T follicular helper cell (primary cell): Measurements from ENCODE around the gene UTY.
"Not testable (repeated sequence)": the region's sequence is repeated elsewhere in the genome, so short reads cannot be mapped to it uniquely, and the experiment has no call there.

Experiments
- DNase-seq: peaks from one replicate; pipeline ENCODE4 v3.0.0-alpha.2; 2020; ENCODE audit warnings: low read depth

The UTY gene

DNA sequence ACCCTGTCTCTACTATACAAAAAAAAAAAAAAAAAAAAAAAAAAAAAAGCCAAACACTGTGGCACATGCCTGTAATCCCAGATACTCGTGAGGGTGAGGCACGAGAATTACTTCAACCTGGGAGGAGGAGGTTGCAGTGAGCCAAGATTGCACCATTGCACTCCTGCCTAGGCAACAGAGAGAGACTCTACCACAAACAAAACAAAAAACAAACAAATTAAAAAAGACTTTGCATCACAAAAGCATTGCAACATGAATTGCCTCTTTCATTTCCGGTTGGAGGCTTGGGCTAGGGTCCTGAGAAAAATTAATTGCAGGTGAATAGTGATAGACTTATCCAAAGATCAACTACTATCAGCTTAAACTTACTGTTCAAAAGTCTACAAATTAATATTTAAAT lies 180.4 kb downstream of the UTY start:
- no peak for DNase-seq

DNA sequence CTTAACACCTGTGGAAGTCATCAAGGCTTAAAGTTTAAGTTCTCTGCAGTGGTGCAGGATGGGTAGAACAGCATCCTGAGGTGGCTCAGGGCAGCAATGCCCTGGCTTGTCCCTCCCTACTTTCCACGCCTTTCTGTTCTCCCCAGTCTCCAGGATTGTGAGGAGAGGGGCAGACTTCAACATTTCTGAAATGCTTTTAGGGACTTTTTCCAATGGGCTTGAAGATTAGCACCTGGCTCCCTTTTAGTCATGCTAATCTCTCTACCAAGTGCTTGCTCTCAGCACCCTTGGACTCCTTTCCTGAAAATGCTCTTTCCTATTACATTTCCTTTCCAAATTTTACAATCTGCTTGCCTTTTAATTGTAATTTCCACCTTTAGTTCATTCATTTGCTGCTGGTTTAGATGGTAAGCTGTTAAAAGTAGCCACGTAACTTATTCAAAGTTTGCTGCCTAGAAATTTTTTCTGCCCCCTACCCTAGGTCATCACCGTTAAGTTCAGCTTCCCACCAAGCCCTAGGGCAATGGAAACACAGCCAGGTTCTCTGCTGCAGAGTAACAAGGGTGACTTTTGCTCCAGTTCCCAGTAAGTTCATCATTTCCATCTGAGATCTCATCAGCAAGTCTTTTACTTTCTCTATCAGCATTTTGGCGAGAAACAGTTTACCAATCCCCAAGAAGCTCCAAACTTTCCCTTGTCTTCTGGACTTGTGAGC lies 183.5 kb downstream of the UTY start:
- no peak for DNase-seq

GRCh38 chrY:13295026-13295425 lies 184.8 kb downstream of the UTY start:
- no peak for DNase-seq

DNA sequence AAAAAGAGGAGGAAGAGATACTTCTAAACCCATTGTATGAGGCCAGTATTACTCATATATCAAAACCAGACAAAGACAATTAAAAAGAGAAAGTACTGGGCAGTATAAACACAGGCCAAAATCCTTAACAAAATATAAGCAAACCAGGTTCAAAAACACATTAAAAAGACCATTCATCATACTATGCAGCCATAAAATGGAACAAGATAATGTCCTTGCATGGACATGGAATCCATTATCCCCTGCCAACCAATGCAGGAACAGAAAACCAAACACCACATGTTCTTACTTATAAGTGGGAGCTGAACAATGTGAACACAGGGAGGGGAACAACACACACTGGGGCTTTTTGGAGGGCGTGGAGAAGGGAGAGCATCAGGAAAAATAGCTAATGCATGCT lies 188.6 kb downstream of the UTY start:
- DNase-seq: no peak

- not testable (repeated sequence) for DNase-seq
Measured at GRCh38 chrY:13282151-13283054, 197.4 kb downstream of the UTY start.

- no peak for DNase-seq
Measured at GRCh38 chrY:13279561-13279960, 200.3 kb downstream of the UTY start.

DNA sequence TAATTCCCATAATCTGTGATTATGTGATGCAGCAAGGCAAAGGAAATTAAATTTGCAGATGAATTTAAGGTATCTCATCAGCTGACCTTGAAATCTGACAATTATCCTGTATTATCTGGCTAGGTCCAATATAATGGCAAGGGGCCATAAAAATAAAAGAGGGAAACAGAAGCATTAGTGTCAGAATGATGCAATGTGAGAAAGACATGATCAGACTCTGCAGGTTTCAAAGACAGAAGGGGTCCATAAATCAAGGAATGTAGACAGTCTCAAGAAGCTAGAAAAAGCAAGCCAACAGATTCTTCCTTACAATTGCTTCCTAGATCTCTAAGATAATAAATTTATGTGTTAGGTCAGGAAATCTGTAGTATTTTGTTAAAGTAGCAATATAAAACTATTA lies 208.1 kb downstream of the UTY start:
- DNase-seq: no peak

GRCh38 chrY:13253941-13254440 lies 225.8 kb downstream of the UTY start:
- not testable (repeated sequence) for DNase-seq

GRCh38 chrY:13250421-13250820 lies 229.4 kb downstream of the UTY start:
- DNase-seq: no peak

DNA sequence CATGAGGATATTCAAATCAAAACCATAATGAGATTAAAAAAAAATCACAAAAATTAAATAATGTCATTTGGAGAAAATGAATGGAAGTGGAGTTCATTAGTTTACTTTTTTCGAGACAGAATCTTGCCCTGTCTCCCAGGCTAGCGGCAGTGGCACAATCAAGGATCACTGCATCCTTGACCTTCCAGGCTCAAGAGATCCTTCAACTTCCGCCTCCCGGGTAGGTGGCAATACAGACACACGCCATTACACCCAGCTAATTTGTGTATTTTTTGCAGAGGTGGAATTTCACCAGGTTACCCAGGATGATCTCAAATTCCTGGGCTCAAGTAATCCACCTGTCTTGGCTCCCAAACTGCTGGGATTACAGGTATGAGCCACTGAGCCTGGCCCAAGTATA lies 236.1 kb downstream of the UTY start:
- no peak for DNase-seq

DNA sequence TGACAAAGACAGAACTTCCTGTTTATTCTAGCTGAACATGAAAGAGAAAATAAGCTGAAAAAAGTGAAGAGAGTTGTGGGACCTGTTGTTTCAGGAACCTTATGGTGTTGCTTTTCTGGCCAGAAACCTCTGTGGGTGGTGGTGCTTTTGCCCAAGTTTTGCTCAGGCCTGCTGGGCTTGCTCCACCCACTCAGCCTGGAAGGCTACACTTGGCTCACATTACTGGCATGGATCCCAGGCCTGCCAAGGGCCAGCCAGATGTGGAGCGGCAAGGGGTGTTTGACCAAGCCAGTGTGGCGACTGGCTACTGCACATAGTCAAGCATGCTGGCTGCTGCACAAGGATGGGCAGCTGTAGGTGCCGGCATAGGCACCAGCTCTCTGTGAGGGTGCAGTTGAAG lies 245.9 kb downstream of the UTY start:
- DNase-seq: no peak

- no peak for DNase-seq
Measured at GRCh38 chrY:13233118-13233517, 246.7 kb downstream of the UTY start.

DNA sequence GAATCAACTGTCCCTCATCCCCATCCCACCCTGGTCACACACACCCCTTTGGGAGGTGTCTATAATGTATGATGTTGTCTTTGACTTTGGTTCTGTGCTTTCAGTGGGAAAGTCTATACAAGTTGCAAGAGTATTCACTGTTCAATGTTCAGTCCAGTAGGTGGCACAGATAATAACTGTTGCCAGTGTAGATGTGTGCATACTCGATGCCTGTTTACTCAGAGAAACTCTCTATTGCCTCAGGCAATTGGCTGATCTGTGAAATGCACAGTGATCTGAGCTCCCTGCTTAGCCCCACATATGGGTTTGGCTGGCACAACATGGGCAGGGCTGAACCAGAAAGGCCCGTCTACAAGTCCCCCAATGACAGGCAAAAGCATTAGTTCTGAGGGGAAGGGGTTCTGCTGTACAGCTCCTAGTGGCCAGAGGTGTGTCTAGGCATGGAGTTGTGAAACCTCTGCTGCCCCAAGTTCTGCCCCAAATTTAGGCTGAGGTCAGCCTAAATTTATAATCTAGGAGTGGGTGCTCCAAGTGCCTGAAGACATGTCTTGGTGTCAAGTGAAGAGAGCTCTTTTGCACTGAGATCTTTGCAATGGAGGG lies 252.4 kb downstream of the UTY start:
- no peak for DNase-seq

DNA sequence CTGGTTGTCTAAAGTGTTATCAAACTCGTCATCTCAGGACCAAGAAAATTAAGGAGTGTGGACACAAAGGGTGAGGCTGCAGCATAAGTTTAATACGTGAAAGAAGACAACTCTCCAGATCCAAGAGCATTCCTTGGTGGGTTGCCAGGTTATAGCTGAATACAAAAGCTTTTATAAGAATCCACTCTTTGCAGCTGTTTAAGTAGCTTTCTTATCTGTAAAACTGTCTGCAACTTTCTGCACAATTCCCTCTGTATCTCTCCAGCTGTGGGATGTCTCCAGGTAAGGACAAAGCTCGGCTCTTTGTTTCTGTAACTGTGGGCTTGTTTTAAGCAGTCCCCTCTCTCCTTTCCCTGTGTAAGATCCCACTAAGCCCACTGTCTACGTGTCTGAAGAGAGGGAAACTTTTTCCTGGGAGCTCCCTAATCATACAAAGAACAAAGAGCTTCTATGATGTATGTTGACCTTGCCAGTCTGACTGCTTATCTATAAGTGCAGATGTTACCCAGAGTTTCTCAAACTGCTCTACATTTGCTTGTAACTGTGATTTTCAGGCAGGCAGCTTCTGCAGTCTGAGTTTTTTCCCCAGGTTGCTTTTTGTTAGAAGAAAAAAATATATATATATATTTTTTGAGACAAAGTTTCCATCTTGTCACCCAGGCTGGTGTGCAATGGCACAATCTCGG lies 268.7 kb downstream of the UTY start:
- no peak for DNase-seq

- no peak for DNase-seq
Measured at GRCh38 chrY:13205214-13205613, 274.6 kb downstream of the UTY start.
